OCI-M2 (cell line): ENCODE results near the gene SOS1.
"Not testable (repeated sequence)": the region's sequence is repeated elsewhere in the genome, so short reads cannot be mapped to it uniquely, and the experiment has no call there.

Source experiments
- DNase-seq: peaks from one replicate; lab custom pipeline; 2025; ENCODE audit not compliant: unreplicated experiment; lab: John Stamatoyannopoulos, UW

Gene SOS1

GRCh38 chr2:39139511-39140237 is 18.8 kb upstream of the SOS1 start:
- no peak for DNase-seq

DNA sequence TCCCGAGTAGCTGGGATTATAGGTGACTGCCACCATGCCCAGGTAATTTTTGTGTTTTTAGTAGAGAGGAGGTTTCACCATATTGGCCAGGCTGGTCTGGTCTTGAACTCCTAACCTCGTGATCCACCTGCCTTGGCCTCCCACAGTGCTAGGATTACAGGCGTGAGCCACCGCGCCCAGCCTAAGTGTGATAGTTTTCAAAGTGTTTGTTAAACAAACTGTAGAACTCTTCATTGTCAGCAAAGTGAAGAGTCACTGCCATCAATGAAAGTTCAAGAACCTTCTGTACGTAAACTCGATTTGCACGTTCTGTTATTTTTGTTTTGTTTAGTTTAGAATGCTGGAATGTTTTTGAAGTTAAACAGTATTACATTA is 18.0 kb upstream of the SOS1 start:
- no peak for DNase-seq

DNA sequence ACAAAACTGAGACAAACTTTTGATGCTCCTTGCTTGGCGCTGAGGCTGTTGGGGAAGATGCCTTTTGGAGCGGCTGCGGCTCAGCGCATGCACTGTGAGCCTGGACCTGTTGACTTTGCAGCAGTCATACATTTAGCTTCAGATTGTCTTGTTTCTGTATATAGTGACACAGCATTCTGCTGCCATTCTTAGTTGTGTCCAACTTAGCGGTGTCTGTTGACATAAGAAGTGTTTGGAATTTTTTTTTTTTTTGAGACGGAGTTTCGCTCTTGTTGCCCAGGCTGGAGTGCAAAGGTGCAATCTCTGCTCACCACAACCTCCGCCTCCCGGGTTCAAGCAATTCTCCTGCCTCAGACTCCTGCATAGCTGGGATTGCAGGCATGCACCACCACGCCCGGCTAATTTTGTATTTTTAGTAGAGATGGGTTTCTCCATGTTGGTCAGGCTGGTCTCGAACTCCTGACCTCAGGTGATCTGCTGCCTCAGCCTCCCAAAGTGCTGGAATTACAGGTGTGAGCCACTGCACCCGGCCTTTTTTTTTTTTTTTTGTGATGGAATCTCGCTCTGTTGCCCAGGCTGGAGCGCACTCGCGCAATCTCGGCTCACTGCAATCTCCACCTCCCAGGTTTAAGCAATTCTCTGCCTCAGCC is 17.5 kb upstream of the SOS1 start:
- DNase-seq = not testable (repeated sequence)

GRCh38 chr2:39136799-39137198 is 15.9 kb upstream of the SOS1 start:
- no peak for DNase-seq

DNA sequence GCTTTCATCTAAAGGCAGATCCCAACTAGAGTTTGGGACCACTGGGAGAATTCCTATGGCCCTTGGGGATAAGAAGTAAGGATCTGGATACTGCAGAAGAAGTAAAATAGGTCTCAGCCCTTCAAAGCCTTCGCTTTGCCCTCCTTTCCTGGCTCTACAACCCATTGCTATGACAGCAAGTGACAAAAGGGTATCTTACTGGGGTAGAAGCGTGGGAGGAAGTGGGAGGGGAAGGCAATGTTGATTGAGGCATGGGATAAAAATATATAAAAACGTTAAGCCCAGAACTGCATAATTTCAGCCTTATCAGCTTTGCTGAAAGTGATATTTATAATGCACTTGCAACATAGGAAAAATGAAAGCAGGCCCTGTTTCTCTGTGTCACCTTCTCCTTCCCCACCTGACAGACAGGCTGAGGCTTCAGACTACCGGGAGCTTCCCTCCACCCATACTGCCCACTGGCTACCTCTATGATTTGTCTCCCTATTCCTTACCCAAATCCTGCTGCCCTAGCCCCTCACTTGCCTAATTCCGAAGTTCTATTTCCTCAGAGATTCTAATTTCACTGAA is 14.9 kb upstream of the SOS1 start:
- DNase-seq = no peak

DNA sequence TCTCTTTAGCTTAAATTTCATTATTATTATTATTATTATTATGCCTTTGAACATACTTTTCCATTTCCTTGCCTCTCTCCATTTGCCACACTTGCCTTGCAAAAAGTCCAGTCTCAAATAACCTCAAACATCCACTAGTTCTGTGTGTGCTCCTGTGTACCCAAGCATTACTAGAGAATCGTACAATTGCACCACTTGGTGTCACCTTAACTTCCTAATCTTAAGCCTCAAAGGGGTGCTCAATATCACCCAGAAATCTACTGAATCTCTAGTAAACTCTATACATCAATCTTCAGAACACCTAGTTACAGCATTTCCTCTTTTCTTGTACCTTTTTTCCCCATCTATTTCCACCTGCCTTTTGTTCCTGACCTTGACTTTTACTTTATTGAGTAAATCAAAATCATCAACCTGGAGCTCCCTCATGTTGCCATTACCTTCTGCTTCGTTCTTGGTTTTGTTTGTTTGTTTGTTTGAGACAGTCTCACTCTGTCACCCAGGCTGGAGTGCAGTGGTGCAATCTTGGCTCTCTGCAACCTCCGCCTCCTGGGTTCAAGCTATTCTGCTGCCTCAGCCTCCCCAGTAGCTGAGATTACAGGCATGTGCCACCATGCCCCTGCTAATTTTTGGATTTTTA is 12.5 kb upstream of the SOS1 start:
- DNase-seq = no peak

DNA sequence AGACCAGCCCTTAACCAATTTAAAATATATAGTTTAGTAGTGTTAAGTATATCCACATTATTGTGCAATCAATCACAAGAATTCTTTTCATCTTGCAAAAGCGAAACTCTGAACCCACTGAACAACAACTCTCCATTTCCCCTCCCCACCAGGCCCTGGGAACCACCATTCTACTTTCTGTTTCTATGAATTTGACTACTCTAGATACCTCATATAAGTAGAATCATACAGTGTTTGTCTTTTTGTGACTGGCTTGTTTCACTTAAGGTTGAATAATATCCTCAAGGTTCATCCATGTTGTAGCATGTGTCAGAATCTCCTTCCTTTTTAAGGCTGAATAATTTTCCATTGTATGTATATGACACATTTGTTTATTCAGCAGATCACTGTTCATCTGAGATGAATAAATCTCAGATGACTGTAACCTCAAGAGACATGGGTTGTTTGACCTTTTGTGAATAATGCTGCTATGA is 8.1 kb upstream of the SOS1 start:
- no peak for DNase-seq

DNA sequence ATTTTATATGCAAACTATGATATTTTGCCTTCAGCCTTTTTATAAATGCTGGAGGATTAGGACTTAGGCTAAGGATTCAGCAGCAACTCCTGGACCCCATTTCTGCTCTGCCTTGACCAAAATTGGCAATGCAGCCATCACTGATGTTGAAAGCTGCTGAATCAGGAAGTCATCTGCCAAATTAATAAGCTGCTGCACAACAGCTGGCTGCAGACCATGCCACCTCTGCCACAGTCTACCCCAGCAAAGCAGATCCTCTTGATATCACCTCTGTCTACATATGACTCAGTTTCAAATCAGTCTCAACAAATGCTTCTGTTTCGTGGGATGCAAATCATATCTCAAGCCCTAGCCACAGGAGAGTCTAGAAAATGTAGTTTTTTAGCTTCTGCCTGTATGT is 7.1 kb upstream of the SOS1 start:
- no peak for DNase-seq

DNA sequence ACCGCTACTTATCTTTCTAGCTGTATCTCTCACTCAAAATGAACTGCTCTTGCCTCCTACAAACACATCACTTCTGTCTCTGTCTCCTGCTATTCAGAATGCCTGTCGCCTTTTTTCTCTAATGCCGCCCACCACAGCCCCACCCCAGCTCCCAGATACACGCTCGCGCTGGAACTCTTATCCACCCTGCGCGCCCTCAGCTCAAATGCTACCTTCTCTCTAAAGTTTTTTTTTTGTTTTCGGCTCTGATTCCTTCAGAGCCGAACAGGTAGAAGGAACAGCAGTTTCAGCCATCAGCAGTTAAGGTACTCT is 3.9 kb upstream of the SOS1 start:
- DNase-seq = no peak

- peak; percentile 49 for DNase-seq
Measured at GRCh38 chr2:39124000-39124745, 3.3 kb upstream of the SOS1 start.

GRCh38 chr2:39123436-39123999 is 2.7 kb upstream of the SOS1 start:
- no peak for DNase-seq

DNA sequence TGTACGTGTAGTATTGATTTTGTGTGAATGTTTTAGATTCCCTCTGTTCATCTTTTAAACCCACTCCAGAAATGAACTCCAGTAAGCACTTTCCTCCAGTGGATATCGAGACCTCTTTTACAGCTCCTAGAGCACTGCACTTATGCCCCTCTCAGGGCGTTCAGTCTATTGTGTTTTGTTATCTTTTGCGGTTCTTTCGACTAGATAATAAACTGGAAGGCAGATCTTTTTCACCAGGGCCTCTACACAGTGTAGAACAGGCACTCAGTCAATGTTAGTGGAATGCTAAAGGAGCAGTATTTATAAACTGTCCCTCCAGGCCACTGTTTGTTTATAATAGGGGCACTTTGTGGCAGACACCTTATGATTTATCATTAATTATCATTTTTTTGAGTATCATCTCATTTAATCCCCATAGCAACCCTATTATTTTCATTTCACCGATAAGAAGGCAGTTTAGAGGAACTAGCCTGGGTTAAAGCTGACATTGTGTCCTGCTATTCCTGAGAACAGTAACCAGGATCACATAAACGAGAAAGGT is 742 bp upstream of the SOS1 start:
- DNase-seq = peak; percentile 68

GRCh38 chr2:39120521-39120770 is 405 bp downstream of the SOS1 start:
- DNase-seq = no peak

GRCh38 chr2:39119732-39120520 is 925 bp downstream of the SOS1 start:
- DNase-seq = peak; percentile 44

DNA sequence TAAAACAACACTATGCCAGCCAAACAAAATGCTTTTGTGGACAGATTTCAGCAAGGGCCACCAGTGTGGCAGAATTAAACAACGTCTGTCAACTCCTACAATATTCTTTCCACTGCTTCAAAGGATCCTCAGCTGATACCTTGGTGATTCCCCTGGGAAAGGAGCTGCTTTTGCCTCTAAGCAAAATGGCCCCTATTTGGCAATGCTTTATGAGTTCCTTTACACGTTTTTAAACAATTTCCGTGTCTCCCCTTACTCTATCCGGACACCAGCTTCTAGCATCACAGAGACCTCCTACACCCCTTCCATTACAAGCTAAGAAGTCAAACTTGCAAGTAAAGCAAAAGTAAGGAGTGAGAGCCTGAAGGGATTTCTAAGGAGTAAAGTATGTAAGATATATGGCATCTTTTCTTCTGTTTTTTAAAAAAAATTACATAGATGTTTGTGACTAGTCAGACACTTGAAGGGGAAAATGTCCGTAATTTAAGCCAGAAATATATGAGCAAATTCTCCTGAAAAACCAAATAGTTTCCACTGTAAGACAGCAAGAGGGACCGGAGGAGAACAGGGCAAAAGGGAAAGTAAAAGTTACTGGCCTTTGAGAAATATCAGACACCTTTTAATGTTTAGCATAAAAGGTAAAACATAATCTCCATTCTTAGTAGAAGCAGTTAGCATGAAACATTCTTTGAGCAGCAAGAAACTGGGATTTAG is 1.9 kb downstream of the SOS1 start:
- DNase-seq = no peak

DNA sequence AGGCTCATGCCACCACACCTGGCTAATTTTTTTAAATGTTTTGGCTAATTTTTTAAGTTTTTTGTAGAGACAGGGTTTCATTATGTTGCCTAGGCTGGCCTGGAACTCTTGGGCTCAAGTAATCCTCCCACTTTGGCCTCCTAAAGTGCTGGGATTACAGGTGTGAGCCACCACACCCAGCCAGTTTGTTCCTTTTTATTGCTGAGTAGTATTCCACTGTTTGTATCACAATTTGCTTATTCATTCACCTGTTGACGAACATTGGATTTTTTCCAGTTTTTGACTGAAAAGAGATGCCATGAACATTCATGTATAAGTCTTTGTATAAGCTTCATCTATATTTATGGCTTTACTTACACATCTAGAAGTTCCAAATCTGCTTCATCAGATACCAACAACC is 5.3 kb downstream of the SOS1 start:
- no peak for DNase-seq

DNA sequence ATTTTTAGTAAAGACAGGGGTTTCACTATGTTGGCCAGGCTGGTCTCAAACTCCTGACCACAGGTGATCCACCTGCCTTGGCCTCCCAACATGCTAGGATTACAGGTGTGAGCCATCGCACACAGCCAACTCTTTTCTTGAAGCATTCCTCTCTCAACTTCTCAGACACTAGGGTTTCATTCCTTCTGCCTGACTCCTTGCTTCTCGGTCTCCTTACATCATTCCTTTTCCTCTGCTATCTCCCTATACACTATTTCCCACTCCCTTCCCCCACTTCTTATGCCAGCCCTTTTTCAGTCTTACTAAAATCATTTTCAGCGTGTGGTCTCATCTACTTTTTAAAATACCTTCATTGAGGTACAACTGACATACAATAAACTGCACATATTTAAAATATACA is 6.1 kb downstream of the SOS1 start:
- DNase-seq = no peak

DNA sequence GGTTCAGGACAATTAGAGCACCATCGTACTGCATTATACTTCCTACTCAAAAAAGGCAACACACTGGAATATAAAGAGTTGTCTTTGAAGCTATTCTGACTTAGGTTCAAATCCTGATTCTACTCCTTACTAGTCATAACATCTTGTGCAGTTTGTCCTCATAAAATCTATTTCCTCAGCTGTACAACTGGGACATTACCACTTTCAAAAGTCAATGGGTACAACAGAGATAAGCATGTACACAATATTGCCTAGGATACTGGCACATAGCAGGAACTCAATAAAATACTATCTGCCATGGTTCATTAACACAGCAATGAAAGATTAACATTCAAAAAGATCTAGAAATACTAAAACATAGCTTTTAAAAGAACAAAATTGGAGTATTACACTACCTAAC is 11.3 kb downstream of the SOS1 start:
- no peak for DNase-seq

DNA sequence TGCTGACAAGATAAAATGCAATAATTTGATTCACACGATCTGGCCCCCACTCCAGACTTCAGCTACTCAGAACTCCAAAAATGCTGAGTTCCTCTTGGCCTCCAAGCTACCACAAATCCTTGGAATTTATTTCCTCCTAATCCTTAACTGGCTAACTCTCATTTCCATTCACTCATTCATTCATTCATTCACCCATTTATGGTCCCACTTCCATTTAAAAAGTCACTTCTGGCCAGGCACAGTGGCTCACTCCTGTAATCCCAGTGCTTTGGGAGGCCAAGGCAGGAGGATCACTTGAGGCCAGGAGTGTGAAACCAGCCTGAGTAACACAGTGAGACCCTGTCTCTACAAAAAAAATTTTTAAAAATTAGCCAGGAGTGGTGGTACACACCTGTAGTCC is 12.5 kb downstream of the SOS1 start:
- DNase-seq = no peak
